CD4-positive, alpha-beta T cell treated with Interleukin-15 for 1 hour (primary cell): ENCODE data around the gene MYO5A.
"Not testable (repeated sequence)": the region's sequence is repeated elsewhere in the genome, so short reads cannot be mapped to it uniquely, and the experiment has no call there.

ENCODE experiments used
- DNase-seq: peaks from one replicate; pipeline ENCODE4 v3.0.0-alpha.2; 2020

MYO5A gene

GRCh38 chr15:52324109-52324508 is 204.6 kb downstream of the MYO5A start:
- DNase-seq, result no peak

DNA sequence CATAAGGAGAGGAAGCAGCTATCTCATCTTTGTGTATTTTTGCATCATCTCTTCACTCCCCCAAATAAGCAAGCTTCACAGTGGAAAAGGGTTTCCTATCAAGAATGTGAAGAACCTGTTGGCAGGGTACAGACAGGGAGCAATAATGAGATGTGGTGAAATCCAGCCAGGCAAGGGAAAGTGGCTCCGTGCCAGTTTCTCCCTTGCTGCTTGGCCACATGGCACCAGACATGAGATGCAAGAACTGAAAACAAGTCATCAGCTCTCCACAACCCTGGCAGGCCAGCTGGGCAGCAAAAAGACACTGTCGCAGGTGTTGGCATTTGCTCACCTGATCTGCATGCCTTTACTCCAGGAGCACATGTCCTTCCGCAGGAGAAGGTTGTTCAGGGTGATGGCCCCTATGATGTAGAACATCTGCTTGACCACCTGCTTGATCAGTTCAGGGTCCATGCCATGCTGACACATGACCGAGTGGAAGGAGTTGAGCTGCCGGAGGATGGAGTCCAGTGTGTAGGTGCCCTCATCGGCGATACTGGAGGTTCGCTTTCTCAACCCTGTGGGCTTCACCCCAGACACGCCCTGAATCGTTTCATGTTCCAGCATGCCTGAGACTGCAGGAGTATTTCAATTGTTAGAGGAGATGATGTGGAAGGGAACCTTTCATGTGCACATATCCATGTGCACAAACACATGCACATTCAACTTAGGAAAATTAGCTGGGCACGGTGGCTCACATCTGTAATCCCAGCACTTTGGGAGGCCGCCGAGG is 209.8 kb downstream of the MYO5A start:
- no peak for DNase-seq

DNA sequence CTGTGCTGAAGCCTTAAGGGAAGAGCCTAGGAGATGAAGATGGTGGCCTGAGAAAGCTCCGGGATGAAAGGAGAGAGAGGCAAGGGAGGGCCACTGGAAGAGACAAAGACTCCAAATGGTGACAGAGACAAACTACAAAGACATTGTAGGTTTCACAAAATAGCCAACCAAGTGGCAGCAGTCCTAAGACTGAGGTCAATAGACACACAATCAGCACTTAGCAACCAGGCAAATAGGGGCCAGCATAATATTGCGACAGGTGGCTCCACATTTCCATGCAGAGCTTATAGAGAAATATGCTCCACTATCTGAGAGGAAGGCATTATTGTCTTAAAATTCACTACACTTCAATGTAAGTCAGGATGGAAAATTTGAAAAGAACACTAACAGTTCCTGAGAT is 211.0 kb downstream of the MYO5A start:
- no peak for DNase-seq

- DNase-seq, result no peak
These were observed 211.7 kb downstream of the MYO5A start for GRCh38 chr15:52317022-52317421.

- no peak for DNase-seq
These were observed 219.5 kb downstream of the MYO5A start for GRCh38 chr15:52309154-52309548.

DNA sequence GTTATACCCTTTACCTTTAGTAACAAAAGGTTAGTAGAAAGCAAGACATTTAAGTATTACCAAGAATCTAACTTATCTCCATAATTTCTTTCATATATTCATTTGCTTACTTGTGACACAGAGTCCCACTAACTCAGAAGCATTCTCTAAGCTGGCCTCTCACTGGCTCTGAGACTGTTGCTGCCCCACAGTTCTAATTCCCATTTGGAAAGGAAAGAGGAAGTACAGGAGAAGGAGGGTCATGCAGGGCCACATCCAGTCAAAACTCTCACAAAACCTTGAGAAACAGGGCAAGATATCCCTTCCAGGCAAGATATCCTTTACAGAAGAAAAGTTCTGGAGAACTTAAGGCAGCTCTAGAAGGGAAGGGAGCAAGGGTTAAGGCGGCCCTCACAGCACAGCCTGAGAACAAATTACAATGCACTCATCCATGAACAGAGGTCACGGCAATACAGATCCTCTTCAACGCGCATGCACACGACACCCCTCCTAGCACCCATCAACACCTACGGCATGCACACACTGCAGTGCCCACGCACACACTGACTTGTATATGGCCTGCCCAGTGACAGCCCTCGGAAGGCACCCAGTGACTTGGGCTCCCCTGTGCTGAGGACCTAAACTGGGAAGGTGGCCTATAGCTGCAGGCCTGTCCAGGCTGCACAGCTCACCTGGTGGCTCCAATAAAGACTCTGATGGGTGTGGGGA is 220.1 kb downstream of the MYO5A start:
- DNase-seq, result no peak

DNA sequence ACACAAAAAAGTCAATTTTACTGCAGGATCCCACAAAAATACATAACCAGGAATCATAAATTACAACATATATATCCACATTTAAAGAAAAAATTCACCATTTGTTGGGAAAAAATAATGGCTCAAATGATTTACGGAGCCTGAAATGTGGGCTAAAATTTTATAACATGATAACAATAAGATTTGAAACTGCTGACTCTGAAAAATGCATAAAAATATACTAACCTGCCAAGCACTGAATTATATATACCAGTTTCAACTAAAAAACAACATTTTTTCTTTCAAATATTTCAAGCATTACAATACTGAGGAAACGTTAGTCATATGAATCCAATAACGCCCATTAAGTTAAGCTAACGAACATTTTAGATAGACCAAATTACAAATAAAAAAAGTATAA is 220.8 kb downstream of the MYO5A start:
- no peak for DNase-seq

DNA sequence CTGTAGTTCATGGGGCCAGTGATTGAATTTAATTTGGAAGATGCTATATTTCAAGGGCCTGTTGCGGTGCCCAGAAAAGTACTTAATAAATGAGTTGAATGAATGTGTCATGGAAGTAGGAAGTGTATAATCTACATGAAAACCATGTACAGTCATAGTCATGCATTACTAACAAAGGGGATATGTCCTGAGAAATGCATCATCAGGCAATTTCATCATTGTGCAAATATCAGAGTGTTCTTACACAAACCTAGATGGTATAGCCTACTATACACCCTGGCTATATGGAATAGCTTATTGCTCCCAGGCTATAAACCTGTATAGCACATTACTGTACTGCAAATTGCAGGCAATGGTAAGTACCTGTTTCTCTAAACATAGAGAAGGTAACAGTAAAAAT is 222.4 kb downstream of the MYO5A start:
- DNase-seq, result no peak

DNA sequence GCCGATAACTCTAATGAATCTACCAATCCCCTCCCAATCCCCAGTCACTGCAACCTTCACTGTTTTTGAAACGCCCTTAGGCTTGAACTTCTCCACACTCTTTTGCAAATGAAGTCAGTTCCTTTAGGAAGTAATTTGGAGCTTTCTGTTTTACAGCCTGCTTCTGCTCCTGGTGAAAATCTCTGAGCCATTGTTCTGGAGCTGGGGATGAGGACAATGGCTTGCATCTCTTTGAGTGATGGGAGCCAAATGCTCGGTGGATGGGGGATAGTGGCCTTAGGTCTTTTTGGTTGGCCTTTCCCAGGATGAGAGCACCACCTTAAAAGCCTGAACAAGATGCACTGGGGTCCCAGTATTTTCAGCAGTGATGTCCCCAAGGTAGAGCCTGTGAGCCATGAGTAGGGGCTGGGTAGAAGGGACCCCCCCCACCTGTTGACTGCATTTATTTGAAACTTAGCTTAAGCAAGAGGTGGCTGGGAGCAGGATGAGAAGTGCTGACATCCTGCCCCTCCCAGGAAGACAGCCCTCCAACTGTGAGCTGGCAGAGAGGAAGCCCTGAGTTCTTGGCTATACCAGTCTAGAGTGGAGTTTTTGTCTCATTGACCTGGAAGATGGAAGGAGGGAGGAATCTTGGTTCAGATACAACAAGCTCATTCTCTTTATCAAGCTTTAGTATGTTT is 225.4 kb downstream of the MYO5A start:
- DNase-seq, result no peak

- DNase-seq, result no peak
These were observed 227.3 kb downstream of the MYO5A start for GRCh38 chr15:52301265-52301847.

DNA sequence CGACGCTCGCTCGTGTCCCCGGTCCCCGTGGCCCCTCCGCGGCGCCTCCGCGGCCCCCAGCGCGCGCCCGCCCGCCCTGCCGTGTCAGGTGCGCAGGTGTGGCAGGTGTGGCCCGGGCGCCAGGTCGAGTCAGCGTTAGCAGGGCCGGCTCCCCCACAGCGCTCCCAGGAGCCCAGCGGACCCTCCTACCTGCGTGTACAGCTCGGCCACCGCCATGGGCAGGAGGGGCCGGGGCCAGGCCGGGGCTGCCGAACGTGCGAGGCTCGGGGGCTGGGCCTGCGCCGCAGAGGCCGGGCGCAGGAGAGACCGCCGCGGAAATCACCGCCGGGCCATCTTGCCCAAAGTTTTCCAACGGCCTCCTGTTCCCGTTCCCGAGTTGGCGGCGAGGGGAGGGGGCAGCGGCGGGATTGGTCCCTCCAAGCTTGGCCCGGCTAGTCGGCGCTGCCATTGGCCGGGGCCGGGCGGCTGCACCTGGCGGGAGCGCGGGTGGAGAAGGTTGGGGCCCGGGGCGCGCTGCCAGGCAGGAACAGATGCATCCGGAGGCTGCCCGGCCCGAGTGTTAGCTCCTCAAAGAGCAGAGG is 233.2 kb downstream of the MYO5A start, which contains the start of gene MYO5C:
Gene MYO5C (minus strand): TSS at position 384 of the 581 bp plus-strand sequence. CDS start 168 bp downstream, at position 216.
- DNase-seq, result no peak

GRCh38 chr15:52294881-52295420 is 233.7 kb downstream of the MYO5A start:
- no peak for DNase-seq

GRCh38 chr15:52292780-52293392 is 235.8 kb downstream of the MYO5A start:
- no peak for DNase-seq

DNA sequence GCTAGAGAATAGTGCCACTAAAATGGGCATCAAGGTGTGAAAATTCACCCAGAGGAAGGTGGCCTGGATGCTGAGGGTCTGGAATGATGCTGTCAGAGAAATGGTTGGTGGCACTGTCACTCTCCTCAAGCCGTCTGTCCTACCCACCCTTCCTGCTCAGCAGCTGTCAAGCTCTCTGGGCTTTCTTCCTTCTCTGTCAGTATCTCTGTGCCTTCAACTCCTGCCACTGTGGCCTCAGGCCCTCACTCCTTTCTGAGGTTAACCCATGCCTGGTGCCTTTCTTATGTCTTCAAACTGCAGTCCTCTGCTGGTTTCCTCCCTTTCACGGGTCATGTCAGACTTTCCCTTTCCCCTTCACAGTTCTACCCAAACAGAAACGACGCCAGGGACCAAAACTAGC is 237.5 kb downstream of the MYO5A start:
- no peak for DNase-seq

DNA sequence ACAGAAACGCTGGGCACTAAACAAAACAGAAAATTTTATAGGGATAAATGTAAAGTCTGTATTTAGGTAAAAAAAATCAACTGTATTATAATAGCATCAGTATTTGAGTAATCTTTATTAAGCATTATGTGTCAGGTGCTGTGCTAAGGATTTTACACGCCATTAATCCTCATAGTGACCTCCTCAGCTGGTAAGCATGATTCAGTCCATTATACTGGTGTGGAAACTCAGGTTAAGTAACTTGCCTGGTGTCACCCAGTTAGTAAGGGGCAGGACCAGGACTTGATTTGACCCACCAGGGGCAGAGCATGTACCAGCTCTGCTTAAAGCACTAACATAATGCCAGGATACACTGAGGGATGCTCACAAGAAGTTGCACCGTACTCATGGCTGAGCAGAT is 237.9 kb downstream of the MYO5A start:
- DNase-seq, result no peak

DNA sequence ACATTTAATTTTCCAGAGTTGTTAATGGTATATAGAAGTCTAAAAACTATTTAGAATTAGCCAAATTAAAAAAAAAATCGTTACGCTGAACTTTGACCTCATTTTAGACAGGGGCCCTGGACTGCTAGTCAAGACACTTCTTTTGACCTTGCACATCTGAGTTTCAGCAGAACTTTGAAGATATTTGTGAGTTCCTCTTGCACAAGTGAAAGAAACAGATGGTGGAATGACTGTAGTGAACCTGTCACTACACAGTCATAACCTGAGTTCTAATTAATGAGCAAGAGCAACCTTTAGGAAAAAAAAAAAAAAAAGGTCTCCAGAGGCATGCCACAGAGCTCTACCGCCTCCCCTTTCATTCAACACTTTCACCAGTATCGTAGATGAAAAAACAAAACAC is 238.4 kb downstream of the MYO5A start:
- no peak for DNase-seq

- no peak for DNase-seq
These were observed 239.0 kb downstream of the MYO5A start for GRCh38 chr15:52289629-52290081.

DNA sequence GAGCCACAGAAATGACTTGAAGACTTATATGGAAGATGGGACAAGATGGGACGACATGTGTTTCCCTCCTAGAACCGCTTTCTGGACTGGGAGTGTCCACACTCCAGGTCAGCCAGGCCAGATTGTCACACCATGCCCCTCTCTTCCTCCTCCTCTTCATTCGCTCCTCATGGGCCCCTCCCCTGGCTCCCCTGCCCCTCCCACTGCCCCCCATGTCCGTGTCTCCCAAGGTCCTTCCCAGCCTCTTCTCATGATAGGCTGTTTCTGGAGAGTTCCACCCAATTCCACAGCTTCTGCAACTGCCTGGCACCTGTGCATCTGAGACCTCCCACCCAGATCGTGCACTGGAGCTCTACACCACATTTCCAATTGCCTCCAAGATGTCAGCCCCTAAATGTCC is 239.7 kb downstream of the MYO5A start:
- no peak for DNase-seq

DNA sequence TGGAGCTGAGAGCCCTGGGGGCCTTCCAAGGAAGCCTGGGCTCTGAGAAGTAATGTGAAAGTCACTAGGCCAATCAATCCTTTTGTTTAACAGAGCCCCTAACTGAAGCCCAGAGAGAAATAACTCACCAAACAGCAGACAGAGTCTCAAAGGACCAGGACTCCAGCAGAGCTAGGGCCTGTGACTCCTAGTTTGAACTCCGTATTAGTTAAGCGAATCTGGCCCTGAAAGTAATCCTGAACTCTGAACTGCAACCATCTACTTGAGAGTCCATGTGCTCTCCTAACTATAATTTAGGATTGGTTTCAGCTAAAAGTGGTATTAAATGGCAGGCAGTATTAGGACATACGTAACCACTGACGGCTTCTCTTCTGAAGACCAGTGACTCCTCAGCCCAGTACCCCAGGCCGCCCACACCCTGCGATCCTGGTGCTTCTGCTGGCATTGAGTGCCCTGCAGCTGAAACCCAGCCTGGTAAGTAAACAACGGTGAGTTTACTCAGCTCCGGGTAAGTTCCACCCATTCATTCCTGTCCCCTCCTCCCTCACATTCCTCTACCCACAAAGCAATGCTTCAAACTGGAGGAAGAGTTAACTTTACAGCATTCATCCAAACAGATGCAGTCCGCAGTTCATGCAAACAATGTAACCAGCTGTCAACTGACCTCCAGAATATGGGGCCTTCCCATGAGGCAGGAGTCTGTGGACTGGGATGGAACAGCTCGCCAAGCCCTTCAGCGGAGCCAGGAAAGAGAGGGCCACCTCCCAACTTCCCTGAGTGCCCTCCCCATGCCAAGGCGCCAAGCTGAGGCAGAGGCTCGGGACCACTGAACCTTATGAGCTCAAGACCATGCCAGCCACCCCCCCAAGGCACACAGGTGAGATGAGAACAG is 240.4 kb downstream of the MYO5A start:
- no peak for DNase-seq

- DNase-seq, result no peak
These were observed 241.6 kb downstream of the MYO5A start for GRCh38 chr15:52287114-52287513.

GRCh38 chr15:52285941-52286340 is 242.7 kb downstream of the MYO5A start:
- not testable (repeated sequence) for DNase-seq
